Vein endothelial cell (primary cell): ENCODE measurements around the gene ALOX15. TPM values are rescaled to one million over a fixed set of nuclear protein-coding genes. Genes with fewer than 3 reads are reported as not detected.

ENCODE experiments used
- small RNA-seq: library from RNA; depleted of rRNA; stranded (forward); fragments of <200 nt; gene quantifications from one replicate; pipeline ENCODE3, GENCODE V24; 2012
- total RNA-seq: library from RNA; depleted of rRNA; stranded (reverse); fragments of >200 nt; gene quantifications from 2 replicates; pipeline ENCODE4 v1.2.3, GENCODE V29; 2012

ALOX15 gene, protein sequence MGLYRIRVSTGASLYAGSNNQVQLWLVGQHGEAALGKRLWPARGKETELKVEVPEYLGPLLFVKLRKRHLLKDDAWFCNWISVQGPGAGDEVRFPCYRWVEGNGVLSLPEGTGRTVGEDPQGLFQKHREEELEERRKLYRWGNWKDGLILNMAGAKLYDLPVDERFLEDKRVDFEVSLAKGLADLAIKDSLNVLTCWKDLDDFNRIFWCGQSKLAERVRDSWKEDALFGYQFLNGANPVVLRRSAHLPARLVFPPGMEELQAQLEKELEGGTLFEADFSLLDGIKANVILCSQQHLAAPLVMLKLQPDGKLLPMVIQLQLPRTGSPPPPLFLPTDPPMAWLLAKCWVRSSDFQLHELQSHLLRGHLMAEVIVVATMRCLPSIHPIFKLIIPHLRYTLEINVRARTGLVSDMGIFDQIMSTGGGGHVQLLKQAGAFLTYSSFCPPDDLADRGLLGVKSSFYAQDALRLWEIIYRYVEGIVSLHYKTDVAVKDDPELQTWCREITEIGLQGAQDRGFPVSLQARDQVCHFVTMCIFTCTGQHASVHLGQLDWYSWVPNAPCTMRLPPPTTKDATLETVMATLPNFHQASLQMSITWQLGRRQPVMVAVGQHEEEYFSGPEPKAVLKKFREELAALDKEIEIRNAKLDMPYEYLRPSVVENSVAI
- not detected in 2 replicates for total RNA-seq

DNA sequence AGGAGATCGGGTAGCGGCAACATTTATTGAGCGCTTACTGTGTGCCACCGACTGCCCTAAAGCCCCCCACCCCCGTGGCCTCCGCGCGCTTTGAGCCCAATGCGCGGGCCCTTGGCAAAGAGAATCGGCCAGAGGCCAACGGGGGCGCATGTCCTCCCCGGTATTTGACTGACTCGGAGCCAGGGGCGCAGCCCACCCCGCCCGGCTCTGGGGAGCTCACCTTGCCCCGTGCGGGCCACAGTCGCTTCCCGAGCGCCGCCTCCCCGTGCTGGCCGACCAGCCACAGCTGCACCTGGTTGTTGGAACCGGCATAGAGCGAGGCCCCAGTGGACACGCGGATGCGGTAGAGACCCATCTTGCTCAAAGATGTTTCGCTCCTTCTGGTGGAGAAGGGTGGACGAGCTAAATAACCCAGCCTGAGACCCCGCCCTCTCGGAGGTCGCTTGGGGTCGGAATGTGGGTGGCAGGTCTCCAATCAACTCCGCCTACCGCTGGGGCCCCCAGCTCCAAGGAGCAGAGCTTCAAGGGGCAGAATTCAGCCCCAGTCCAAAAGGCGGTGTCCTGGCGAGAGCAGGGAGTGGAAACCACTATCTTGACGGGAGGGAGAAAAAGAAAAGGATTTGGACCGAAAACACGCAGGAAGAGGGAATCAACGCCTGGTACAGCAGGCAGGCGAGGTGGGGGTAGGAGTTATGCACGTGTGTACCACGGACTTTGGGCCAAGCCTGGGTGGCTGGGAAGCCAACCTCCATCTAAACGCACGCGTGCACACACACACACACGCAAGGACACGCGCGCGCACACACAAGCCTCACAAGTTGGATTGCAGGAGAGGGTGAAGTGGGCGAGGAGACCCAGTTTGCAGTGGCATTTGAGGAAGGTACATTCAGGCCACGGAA is at the start of gene ALOX15:
Gene ALOX15, minus strand, starts transcription at position 382 of the 899 bp plus-strand sequence. Its CDS starts 27 bp downstream, at position 355.

DNA sequence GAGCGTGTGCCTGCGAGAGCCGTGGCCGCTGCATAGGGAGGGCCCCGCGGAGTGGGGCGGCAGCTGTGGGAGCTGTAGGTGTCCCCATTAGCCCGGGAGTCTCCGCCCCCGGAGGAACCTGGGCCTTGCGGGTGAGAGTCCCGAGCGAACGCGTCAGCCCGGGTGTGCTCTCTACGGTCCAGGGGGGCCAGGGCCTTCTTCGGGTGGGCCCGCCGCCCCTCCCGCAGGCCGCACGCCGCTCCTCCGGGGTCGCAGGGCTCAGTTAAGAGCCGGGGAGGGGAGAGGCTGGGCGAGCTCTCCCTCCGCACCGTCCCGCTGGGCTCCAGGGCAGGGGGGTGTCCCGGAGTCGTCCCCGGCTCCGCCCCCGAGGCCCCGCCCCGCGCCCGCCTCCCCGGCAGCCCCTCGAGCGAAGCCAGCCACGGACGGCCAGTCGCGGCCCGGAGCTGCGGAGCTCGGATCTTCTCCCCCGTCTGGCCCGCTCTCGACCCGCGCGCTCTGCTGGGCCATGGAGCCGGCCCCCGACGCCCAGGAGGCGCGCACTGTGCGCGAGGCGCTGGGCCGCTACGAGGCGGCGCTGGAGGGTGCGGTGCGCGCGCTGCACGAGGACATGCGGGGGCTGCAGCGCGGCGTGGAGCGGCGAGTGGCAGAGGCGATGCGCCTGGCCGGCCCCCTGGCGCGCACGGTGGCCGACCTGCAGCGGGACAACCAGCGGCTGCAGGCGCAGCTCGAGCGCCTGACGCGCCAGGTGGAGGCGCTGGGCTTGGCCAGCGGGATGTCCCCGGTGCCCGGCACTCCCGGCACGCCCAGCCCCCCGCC is 57.2 kb downstream of the ALOX15 start, which contains the start of gene SMTNL2:
Gene SMTNL2, plus strand, starts transcription at position 429 of the 816 bp plus-strand sequence. Its CDS starts 77 bp downstream, at position 506.

Small RNA genes lying within 50 kb of the gene (small RNA-seq; reads per million reads assigned to genes)
- gene RNU6-955P: not detected

Other genes starting within 250 kb of the ALOX15 start
- gene SPNS3, start 207.7 kb downstream of the ALOX15 start, total RNA-seq: 0.57 and 0.98 TPM in 2 replicates
- 36.3 and 44.2 TPM in 2 replicates for gene SPNS2, start 142.8 kb downstream of the ALOX15 start, total RNA-seq
- gene MYBBP1A, start 86.3 kb downstream of the ALOX15 start, total RNA-seq: 83.1 and 85.3 TPM in 2 replicates
- not detected in 2 replicates for gene GGT6, start 81.1 kb downstream of the ALOX15 start, total RNA-seq
- gene SMTNL2, start 57.1 kb downstream of the ALOX15 start, total RNA-seq: not detected in 2 replicates
- gene PELP1, start 62.5 kb upstream of the ALOX15 start, total RNA-seq: 26.5 and 29.7 TPM in 2 replicates
- gene ARRB2, start 69.0 kb upstream of the ALOX15 start, total RNA-seq: 11.8 and 12.4 TPM in 2 replicates
- 13.8 and 14.4 TPM in 2 replicates for gene MED11, start 89.8 kb upstream of the ALOX15 start, total RNA-seq
- gene ZMYND15, start 98.2 kb upstream of the ALOX15 start, total RNA-seq: under 0.01 TPM in 1 of 2 replicates, not detected in the other
- gene CXCL16, start 98.2 kb upstream of the ALOX15 start, total RNA-seq: 2.0 and 3.9 TPM in 2 replicates
- not detected in 2 replicates for gene TM4SF5, start 130.2 kb upstream of the ALOX15 start, total RNA-seq
- gene VMO1, start 144.7 kb upstream of the ALOX15 start, total RNA-seq: not detected in 2 replicates
- gene GLTPD2, start 147.3 kb upstream of the ALOX15 start, total RNA-seq: not detected in 2 replicates
- gene PSMB6, start 154.5 kb upstream of the ALOX15 start, total RNA-seq: 154 and 158 TPM in 2 replicates
- 35.3 and 38.9 TPM in 2 replicates for gene PLD2, start 165.5 kb upstream of the ALOX15 start, total RNA-seq
- 57.6 and 66.6 TPM in 2 replicates for gene MINK1, start 191.7 kb upstream of the ALOX15 start, total RNA-seq